NCI-H1930 (cell line): ENCODE data around the gene PRICKLE1.

Experiments used
- DNase-seq, 2 experiments: peaks; one replicate each; lab custom pipeline; 2025; lab: John Stamatoyannopoulos, UW

PRICKLE1 gene

DNA sequence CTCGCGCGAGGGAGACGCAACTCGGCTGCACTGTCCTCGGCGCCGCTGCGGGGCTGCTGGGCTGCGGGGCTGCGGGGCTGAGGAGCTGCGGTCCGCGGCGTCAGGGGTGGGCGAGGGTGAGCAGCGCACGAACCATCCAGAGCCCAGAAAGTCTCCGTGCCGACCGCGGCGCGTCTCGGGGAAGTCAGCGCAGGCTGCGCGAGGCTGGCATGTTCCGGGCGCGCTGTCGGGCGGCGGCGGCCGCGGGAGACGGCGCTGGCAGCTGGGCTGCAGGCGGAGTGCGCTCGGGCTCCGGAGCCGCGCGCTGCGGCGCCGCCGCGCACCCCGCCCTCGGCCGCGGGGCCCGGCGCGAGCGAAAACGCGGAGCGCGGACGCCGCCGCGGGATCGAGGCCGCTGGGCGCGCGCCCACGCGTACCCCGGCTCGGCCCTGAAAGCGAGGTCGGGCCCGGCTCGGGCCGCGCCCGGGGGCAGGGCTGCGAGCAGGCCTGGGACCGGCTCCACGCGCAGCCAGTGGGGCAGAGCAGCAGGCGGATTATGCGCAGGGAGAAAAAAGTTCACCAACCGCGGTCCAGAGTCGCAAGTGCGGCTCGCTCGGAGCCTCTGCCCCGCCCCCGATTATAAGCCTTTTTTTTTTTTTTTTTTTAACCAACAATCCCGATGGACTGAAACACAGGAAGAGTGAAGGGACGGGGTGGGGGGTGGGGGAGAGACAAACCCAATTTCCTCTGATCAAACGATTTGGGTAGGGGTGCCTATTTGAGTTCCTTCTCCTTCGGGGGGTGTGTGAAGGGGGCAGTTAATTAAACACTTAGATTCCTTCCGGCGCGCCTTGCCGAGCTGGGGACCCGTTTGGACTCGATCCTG lies at the start of gene PRICKLE1:
Gene PRICKLE1 (minus strand): TSS at position 282 of the 865 bp plus-strand sequence. CDS start 117,230 bp downstream, outside the sequence.
- peak; percentile 60 to 78 for DNase-seq

DNA sequence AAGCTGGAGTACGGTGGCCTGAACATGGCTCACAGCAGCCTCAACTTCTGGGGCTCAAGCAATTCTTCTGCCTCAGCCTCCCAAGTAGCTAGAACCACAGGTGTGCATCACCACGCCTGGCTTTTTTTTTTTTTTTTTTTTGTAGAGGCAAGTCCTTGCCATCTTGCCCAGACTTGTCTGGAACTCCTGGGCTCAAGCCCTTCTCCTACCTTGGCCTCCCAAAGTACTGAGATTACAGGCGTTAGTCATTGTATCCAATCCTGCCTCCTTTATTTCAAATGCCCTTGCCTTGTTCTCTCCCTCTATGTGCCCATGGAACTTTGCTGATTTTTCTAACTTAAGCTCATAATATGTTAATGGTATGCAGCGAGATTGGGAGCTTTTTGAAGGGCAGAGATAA lies 49.2 kb upstream of the PRICKLE1 start:
- DNase-seq, result no peak

DNA sequence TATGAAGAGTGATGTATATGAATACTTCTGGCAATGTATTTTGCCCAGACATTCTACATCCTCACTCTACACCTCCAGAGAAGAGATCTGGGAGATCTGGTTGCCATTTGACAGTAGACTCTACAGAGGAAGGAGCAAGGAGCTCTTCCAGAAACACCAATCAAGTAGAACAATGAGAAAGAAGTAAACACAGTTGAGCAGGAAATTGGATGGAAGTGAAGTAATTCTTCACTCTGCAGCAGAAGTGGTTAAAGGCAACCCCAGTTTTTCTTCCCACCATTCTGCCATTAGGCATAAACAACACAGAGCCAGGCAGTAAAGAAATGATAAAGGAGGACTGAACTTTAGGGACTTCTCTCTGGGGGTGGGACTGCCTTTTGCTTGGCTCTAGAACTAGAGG lies 48.5 kb upstream of the PRICKLE1 start:
- DNase-seq, result no peak

DNA sequence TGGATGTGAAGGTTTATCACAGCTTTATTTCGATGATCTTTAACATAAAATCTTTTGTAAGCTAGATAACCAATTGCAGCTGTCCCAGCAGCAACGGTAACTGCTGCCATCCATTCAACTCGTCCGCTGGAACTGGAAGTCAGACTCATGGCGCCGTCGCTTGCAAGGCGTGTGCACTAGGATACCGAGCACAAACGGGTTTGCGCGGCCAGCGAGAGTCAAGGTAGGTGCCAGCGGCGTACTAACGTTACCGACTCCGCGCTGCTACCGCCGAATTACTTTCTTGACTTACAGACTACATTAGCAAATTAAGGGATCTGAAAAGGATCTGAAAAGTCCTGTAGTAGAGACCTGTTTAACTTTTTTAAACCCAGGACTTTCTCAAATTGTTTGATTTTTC lies 47.4 kb upstream of the PRICKLE1 start:
- no peak for DNase-seq

DNA sequence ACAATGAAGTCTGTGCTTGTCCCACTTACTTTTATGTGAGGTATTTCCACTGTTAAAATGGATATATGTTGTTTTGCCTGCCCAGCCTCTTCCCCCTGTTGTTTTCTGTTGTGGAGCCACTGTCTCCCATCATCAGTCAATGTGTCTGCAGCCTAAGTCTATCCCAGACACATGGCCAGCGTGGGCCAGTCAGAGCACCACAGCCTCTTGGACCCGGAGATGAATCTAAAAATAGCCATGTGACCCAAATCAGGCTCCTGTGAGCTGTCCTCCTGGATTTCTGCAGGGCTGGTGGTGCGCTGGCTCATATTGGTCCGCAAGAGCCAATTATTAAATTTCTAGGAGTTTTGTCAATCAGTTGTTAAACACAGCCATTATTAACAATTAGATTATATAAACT lies 44.0 kb upstream of the PRICKLE1 start:
- no peak for DNase-seq

DNA sequence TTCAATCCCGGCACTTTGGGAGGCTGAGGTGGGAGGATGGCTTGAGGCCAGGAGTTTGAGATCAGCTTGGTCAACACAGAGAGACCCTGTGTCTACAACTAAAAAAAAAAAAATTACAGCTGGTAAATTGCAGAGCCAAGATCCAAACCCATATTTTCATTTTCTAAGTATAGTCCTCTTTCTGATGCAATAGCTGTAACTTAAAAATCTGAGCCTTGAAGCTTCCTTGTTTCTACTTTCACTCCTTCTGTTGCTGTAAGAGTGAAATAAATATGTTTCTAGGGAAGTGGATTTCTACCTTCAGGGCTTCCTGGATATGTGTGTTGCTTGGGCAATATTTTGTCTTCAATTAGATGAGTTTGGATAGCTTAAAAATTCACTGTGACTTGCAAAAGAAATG lies 42.0 kb upstream of the PRICKLE1 start:
- no peak for DNase-seq

DNA sequence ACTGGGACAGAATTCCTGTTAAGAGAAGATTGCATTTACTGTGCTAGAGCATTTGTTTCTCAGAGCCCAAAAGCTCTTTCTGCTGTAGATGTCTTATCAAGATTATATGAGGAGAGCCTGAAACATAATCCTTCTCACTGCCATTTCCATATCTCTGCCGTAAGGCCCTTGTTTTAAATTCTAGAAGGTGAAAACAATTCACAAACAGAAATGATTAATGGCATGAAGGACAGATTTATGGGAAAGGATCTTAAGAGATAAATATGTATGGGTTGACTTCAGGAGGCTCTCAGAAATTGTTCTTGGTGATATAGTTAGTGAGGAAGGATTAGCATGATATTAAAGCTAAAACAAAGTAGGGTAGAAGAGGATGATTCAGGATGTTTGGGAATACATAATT lies 40.8 kb upstream of the PRICKLE1 start:
- no peak for DNase-seq

DNA sequence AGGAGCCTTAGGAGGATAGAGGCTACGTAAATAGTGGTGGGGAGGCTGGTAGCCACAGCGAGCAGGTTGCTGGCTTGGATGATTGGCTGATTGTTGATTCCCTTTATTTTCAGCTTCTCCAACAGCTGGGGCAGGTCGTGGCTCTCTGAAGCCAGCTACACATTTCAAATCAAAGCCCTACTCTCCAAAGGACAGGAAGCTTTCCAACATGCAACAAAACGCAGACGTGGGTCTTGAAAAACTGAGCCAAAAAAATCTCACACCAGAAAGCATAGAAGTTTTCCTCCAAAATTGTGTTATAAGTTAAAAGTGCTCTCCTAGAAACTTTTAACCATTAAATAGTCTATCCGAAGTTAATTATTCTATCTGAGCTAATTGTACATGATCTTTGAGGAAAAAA lies 37.6 kb upstream of the PRICKLE1 start:
- no peak for DNase-seq

DNA sequence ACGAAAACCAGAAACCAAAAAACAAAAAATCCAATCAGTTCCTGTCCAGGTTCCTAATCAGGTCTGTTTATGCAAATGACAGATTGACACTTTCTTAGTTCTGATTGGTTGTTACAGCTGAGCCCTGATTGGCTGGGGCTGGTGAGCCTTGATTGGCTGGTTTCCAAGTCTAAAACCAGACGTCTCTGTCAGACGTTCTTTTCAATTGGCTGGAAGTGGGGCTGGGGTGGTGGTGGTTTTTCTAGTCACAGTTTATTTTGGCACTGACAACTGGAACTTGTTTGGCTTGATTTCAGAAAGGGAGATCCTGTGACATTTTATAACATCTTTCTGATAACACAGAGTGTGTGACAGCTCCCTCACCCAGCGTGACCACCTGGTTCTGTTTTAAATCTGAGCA lies 36.1 kb upstream of the PRICKLE1 start:
- no peak for DNase-seq

DNA sequence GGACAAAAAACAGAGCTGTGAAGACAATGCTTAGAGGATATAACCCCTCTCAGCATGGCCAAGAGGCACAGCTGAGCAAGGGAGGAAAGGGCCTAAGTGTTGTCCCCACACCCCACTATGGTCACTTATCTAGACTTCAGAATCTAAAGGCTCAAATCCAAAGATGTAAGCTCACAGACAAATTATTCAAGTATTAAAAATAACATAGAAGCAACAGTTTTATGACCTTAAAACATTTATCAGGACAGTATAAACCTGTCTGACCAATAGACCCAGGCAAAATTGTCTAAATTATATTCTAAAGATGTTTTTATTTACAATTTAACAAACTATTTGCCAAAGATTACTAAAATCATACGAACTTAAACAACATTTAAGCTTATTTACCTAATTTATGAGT lies 28.1 kb upstream of the PRICKLE1 start:
- DNase-seq, result peak in 1 of 2 experiments; percentile 42

DNA sequence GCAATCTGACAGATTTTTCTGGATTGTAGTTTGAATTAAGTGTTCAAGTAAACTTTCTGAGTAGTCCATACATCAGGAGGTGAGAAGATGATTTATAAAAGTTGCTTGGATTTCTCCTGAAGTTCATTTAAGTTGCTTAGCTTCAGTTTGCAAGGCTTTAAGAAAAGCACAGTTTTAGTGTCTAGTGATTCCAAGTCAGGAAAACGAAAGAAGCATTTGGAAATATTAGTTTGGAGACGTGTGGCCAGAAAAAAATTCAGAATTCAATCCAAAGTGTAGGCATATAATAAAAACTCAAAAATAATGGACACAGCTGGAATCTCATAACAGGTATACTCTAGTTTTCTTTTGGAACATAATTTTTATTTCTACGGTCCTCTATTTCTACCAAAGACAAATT lies 25.5 kb upstream of the PRICKLE1 start:
- no peak for DNase-seq

DNA sequence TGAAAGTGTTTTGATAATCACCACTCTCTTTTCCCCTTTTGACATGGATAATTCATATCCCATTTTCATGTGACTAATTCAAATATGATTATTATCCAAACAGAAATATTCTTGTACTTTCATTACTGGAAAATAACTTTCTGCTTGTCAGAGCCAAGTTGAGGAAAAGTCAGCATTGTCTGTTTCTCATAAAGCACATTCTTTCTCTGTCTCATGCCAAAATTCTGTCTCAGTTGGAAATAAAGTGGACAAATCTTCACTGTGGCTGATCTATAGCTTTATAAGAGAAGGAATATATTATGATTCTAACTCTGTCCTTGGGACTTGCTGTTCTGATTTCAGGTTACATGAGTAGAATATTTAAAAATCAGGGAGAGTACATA lies 22.7 kb upstream of the PRICKLE1 start:
- no peak for DNase-seq

DNA sequence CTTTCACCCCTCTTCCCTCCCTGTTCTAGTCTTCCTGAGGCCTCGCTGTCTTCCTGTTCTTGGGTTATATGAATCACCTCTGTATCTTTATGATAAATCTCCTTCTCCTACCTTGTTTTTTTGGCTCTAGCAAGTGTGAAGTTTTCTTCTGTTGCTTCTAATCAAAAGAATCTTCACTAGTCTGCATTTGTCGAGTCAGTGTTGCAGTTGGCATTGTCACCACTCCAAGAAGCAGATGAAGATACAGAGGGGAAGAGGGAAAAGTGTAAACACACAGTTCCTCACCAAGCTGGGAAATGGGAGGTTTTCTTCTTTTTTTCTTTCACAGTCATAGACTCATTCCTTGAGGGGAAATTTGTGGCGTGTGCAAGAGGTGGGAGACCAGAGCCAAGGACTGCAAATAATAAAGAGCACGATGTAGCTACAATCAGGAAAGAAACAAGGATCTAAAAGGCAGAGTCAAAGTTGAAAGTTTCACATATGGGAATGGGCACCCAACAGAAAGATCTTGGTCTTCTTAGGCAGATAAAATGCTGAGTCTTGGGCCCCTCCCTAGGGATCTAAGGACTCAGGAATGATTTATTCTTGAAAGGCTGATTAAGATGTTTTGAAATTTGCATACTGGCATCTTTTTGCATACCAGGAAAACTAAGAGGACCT lies 22.2 kb upstream of the PRICKLE1 start:
- DNase-seq, result no peak

DNA sequence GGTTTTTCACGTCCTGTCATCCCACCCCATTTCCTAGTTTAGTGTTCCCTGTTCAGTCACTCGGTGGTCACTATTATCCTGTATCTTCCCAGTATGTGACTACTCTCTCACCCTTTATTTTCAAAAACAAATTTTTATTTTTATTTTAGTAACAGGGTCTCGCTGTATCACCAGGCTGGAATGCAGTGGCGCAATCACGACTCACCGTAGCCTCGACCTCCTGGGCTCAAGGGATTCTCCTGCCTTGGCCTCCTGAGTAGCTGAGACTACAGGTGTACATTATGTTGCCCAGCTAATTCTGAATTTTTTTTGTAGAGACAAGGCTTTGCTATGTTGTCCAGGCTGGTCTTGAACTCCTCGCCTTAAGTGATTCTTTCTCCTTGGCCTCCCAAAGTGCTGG lies 20.1 kb upstream of the PRICKLE1 start:
- no peak for DNase-seq

DNA sequence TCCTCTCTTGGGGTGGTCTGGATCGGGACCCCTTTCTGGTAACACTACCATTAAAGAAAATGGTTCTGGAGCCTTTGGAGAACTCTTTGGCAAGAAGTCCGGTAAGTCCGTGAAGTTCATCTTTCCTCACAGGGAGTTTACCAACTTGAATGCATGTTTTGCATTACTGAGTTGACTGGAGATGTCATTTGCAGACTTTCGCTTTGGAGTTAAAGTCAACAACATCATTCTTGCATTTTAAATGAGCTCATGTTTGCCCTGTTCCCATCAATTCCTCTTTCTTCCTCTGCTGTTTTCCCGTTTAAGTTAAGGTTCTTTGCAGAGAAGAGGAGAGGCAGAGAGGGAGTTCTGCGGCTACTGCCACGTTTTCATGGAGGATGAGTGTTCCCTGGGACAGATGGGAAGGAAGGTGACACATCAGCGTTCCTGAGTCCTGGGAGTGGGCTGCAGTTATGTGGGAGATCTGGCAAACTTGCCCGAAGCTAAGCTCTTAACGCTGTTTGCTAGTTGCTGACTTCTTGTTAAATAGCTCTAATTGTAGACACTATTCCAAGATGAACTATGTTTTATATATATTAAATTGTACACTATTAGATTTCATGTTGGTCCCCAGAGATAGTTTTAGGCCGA lies 18.8 kb upstream of the PRICKLE1 start:
- DNase-seq, result no peak

DNA sequence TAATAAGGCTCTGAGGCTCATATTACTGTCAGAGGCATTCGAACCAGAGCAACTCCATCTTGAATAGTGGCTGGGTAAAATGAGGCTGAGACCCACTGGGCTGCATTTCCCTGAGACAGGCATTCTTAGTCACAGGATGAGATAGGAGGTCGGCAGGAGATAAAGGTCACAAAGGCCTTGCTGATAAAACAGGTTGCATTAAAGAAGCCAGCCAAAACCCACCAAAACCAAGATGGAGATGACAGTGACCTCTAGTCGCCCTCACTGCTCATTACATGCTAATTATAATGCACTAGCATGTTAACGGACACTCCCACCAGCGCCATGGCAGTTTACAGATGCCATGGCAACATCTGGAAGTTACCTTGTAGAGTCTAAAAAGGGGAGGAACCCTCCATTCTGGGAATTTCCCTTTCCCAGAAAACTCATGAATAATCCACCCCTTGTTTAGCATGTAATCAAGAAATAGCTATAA lies 18.1 kb upstream of the PRICKLE1 start:
- no peak for DNase-seq

DNA sequence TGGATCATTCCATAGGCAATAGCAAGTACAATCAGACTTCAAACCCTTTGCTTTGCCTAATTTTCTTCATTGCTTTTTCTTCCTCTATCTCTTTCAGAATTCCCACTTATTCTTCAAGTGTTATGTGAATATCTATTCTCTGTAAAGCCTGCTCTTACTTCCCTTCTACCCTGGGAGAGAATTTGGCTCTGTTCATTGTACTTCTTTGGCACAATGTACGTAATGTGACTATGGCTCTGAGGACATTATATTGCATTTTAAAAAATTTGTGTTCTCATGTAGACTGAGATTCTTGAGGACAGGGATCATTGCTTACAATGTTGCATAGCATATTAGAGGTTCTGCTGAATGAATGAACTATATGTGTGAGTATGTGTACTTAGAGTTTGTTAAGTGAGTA lies 16.9 kb upstream of the PRICKLE1 start:
- no peak for DNase-seq

DNA sequence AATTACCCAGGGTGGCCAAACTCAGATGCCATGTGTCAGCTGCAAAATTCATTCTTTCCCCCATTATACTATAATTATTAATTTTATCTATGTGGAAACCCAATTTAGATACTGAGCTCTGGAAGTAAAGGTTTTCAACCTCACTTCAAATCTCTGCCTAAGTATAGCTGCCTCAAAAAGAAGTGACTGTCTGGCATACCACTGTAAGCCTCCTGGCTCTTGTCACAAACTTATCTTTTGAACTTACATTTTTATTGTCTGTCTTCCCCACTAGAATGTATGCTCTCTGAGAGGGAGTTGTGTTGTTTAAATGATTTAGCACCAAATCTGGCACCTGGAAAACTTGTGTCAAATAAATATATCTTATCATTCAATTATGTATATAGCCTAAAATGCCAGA lies 16.1 kb upstream of the PRICKLE1 start:
- no peak for DNase-seq

DNA sequence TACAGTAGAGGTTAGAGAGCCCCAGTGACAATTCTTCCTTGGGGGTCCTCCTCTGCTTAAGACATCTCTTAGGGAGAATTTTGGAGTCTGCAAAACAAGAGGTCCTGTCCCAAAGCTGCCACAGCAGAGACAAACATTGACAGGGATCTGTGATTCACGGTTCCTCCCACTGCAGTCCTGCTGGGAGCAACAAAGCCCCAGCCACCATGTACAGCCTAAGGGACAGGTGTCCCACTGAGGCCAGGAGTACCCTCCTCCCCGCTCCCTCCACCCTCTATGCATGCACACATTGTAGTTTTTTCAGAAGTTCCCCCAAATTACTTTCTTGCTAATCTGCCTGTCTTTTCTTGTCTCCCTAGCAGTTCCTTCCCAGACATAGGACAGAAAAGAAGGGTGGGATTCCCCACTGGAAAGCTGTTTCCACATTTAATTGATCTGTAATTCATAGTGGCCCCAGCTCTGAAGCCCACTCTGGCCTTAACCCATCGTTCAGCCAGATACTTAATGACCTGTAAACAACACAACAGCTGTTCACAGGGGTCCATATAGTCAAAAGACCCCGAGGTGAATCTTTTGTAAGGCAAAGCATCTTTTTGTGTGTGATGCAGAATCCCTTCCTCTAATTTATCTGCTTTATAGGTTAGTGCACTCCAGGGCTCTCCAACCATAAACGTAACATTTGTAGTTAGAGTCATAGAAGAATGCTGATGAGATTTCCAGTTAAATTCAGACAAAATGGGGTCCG lies 13.9 kb upstream of the PRICKLE1 start:
- DNase-seq, result no peak

DNA sequence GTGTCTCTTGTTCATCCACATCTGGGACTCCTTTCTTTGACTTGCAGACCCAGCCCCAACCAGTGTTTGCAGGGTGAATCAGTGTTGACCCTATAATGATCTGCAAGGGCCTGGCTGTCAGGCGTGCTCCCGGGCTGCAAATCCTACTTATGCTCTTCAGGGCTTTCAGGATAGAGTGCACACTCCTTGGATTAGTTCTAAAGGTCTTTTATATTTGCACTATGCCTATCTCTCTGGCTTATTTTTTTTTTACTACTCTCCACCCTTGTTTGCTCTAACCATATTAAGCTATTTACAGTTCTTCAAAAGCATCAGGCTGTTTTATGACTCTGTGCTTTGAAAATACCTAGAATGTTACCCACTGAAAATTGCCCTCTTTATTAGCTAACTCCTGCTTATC lies 4.3 kb upstream of the PRICKLE1 start:
- DNase-seq, result no peak

DNA sequence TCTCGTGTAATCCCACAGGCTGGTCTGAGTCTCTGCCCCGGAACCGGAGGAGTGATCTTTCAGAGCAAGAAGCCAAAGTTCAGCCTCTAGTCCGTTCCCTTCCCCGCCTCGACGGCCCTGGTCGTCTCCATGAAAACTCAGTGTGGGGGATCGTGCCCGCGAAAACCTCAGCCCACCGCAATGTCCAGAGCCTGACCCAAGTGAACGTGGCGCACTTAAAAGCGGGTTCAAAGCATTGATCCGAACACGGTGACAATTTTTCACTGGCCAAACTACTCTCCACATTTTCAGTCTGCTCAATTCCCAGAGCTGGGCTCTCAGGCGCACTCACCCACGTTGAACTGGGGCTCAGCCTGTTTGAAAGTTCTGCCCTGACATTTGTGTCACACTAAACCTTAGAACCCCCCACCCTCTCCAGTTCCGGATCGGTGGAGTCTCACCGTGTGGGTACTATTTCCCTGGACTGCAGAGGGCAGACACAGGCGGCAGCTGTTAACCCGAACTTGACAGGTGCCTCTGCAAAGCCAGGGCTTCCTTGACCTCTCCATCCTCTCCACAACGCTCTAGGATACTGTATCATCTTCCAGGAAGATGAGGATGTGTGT lies 886 bp upstream of the PRICKLE1 start:
- DNase-seq, result no peak
